Activated CD8-positive, alpha-beta memory T cell treated with anti-CD3 and anti-CD28 coated beads, Interleukin-2, amount 10 ng/mL, durations not matched to agents 7 days and 5 days (primary cell): Measurements from ENCODE around the gene PLCB4. TPM values are rescaled to one million over a fixed set of nuclear protein-coding genes. Genes with fewer than 3 reads are reported as not detected.

Experiments
- ATAC-seq: fragments of 150-1000 bp; cut with Tn5 transposase; one replicate; pipeline ENCODE4 v1.10.0; 2021; ENCODE audit warnings: moderate library complexity
- CTCF ChIA-PET: fragments of 350-600 bp; sonication (Branson Sonifier 250); formaldehyde crosslinking; loops from one replicate; lab custom pipeline; 2021; ENCODE audit warnings: antibody characterized with exemption; lab: Charles Lee
- DNase-seq: peaks from one replicate; pipeline ENCODE4 v3.0.0-alpha.2; 2020
- H3K27ac Mint-ChIP-seq: one replicate; pipeline ENCODE4 v1.8.0; 2021; ENCODE audit warnings: mild to moderate bottlenecking, mixed read lengths
- H3K27me3 Mint-ChIP-seq: one replicate; pipeline ENCODE4 v1.8.0; 2021; ENCODE audit warnings: mixed read lengths
- H3K36me3 Mint-ChIP-seq: one replicate; pipeline ENCODE4 v1.8.0; 2021; ENCODE audit warnings: mild to moderate bottlenecking, mixed read lengths
- H3K4me1 Mint-ChIP-seq: one replicate; pipeline ENCODE4 v1.8.0; 2021; ENCODE audit warnings: mixed read lengths
- H3K4me3 Mint-ChIP-seq: one replicate; pipeline ENCODE4 v1.8.0; 2021; ENCODE audit warnings: mild to moderate bottlenecking, moderate library complexity, mixed read lengths
- H3K9me3 Mint-ChIP-seq: one replicate; pipeline ENCODE4 v1.8.0; 2022; ENCODE audit warnings: low read depth, mixed read lengths
- total RNA-seq, 2 experiments: library from RNA; stranded (reverse); gene quantifications; one replicate each; pipeline ENCODE4 v1.2.3, GENCODE V29; 2021

The PLCB4 gene
- total RNA-seq, 2 experiments from 2014 or later = not detected

GRCh38 chr20:9342651-9343050 is 273.8 kb downstream of the PLCB4 start:
- no peaks in the 10 kb centered on the region for H3K36me3 Mint-ChIP-seq
- CTCF ChIA-PET = no interaction called here
- H3K4me1 Mint-ChIP-seq = no peaks in the 10 kb centered on the region
- no peak overlapping the region for H3K4me3 Mint-ChIP-seq
- DNase-seq = no peak
- H3K27me3 Mint-ChIP-seq = no peaks in the 10 kb centered on the region
- H3K9me3 Mint-ChIP-seq = peaks cover 3% of the 10 kb centered on the region
- no peak overlapping the region for H3K27ac Mint-ChIP-seq
- ATAC-seq = no peak

- ATAC-seq = no peak
- H3K36me3 Mint-ChIP-seq = no peaks in the 10 kb centered on the region
- H3K4me3 Mint-ChIP-seq = no peak overlapping the region
- peaks cover 3% of the 10 kb centered on the region for H3K9me3 Mint-ChIP-seq
- H3K4me1 Mint-ChIP-seq = no peaks in the 10 kb centered on the region
- no peaks in the 10 kb centered on the region for H3K27me3 Mint-ChIP-seq
- CTCF ChIA-PET = no interaction called here
- H3K27ac Mint-ChIP-seq = no peak overlapping the region
- DNase-seq = no peak
Observed at GRCh38 chr20:9344083-9344920, 275.4 kb downstream of the PLCB4 start.

GRCh38 chr20:9348316-9348715 is 279.4 kb downstream of the PLCB4 start:
- CTCF ChIA-PET = no interaction called here

GRCh38 chr20:9348747-9349146 is 279.9 kb downstream of the PLCB4 start:
- H3K4me3 Mint-ChIP-seq = no peak overlapping the region
- DNase-seq = no peak

More at GRCh38 chr20:9348316-9348715, 279.4 kb downstream of the PLCB4 start:
- Mint-ChIP-seq H3K4me3 (no peak overlapping the region), H3K27me3 (no peaks in the 10 kb centered on the region), H3K36me3 (no peaks in the 10 kb centered on the region), H3K4me1 (no peaks in the 10 kb centered on the region), H3K9me3 (peaks cover 3% of the 10 kb centered on the region), H3K27ac (no peak overlapping the region)
- ATAC-seq (no peak), DNase-seq (no peak)

GRCh38 chr20:9349249-9349648 is 280.4 kb downstream of the PLCB4 start:
- Mint-ChIP-seq H3K4me1 (no peaks in the 10 kb centered on the region), H3K27ac (no peak overlapping the region), H3K4me3 (no peak overlapping the region), H3K36me3 (no peaks in the 10 kb centered on the region), H3K9me3 (peaks cover 1% of the 10 kb centered on the region), H3K27me3 (no peaks in the 10 kb centered on the region)
- CTCF ChIA-PET = no interaction called here
- no peak for ATAC-seq
- no peak for DNase-seq

More at GRCh38 chr20:9348747-9349146, 279.9 kb downstream of the PLCB4 start:
- H3K27ac Mint-ChIP-seq = no peak overlapping the region
- H3K27me3 Mint-ChIP-seq = no peaks in the 10 kb centered on the region
- H3K4me1 Mint-ChIP-seq = no peaks in the 10 kb centered on the region
- peaks cover 3% of the 10 kb centered on the region for H3K9me3 Mint-ChIP-seq
- CTCF ChIA-PET = no interaction called here
- H3K36me3 Mint-ChIP-seq = no peaks in the 10 kb centered on the region
- no peak for ATAC-seq

GRCh38 chr20:9352739-9353138 is 283.9 kb downstream of the PLCB4 start:
- ATAC-seq (no peak), DNase-seq (no peak)
- H3K27me3 Mint-ChIP-seq = no peaks in the 10 kb centered on the region
- H3K36me3 Mint-ChIP-seq = no peaks in the 10 kb centered on the region
- no peaks in the 10 kb centered on the region for H3K4me1 Mint-ChIP-seq
- no peaks in the 10 kb centered on the region for H3K9me3 Mint-ChIP-seq
- no peak overlapping the region for H3K27ac Mint-ChIP-seq
- no peak overlapping the region for H3K4me3 Mint-ChIP-seq
- CTCF ChIA-PET = no interaction called here

GRCh38 chr20:9353180-9353915 is 284.5 kb downstream of the PLCB4 start:
- Mint-ChIP-seq H3K36me3 (no peaks in the 10 kb centered on the region), H3K27ac (no peak overlapping the region), H3K27me3 (no peaks in the 10 kb centered on the region), H3K4me1 (no peaks in the 10 kb centered on the region), H3K4me3 (no peak overlapping the region), H3K9me3 (no peaks in the 10 kb centered on the region)
- CTCF ChIA-PET = no interaction called here
- ATAC-seq = no peak
- DNase-seq = no peak

- ATAC-seq (no peak), DNase-seq (no peak)
- H3K27me3 Mint-ChIP-seq = no peaks in the 10 kb centered on the region
- no peak overlapping the region for H3K4me3 Mint-ChIP-seq
- CTCF ChIA-PET = no interaction called here
- no peaks in the 10 kb centered on the region for H3K9me3 Mint-ChIP-seq
- H3K36me3 Mint-ChIP-seq = no peaks in the 10 kb centered on the region
- H3K27ac Mint-ChIP-seq = no peak overlapping the region
- no peaks in the 10 kb centered on the region for H3K4me1 Mint-ChIP-seq
Observed at GRCh38 chr20:9353916-9354276, 285.0 kb downstream of the PLCB4 start.

- Mint-ChIP-seq H3K36me3 (no peaks in the 10 kb centered on the region), H3K27ac (no peak overlapping the region), H3K9me3 (no peaks in the 10 kb centered on the region), H3K27me3 (no peaks in the 10 kb centered on the region), H3K4me1 (no peaks in the 10 kb centered on the region), H3K4me3 (no peak overlapping the region)
- DNase-seq (no peak), ATAC-seq (no peak)
- CTCF ChIA-PET = no interaction called here
Observed at GRCh38 chr20:9354579-9354978, 285.7 kb downstream of the PLCB4 start.

GRCh38 chr20:9358001-9358400 is 289.1 kb downstream of the PLCB4 start:
- H3K27ac Mint-ChIP-seq = no peak overlapping the region
- no peaks in the 10 kb centered on the region for H3K9me3 Mint-ChIP-seq
- H3K36me3 Mint-ChIP-seq = no peaks in the 10 kb centered on the region
- H3K27me3 Mint-ChIP-seq = no peaks in the 10 kb centered on the region
- DNase-seq (no peak), ATAC-seq (no peak)
- H3K4me3 Mint-ChIP-seq = no peak overlapping the region
- no peaks in the 10 kb centered on the region for H3K4me1 Mint-ChIP-seq
- CTCF ChIA-PET = no interaction called here

GRCh38 chr20:9359561-9360308 is 290.8 kb downstream of the PLCB4 start:
- CTCF ChIA-PET = no interaction called here
- no peak overlapping the region for H3K27ac Mint-ChIP-seq
- no peaks in the 10 kb centered on the region for H3K36me3 Mint-ChIP-seq
- no peak for ATAC-seq
- no peak overlapping the region for H3K4me3 Mint-ChIP-seq
- no peak for DNase-seq
- no peaks in the 10 kb centered on the region for H3K4me1 Mint-ChIP-seq
- no peaks in the 10 kb centered on the region for H3K27me3 Mint-ChIP-seq
- no peaks in the 10 kb centered on the region for H3K9me3 Mint-ChIP-seq

GRCh38 chr20:9360431-9360830 is 291.5 kb downstream of the PLCB4 start:
- Mint-ChIP-seq H3K27me3 (no peaks in the 10 kb centered on the region), H3K27ac (no peak overlapping the region), H3K36me3 (no peaks in the 10 kb centered on the region), H3K4me3 (no peak overlapping the region), H3K9me3 (no peaks in the 10 kb centered on the region), H3K4me1 (no peaks in the 10 kb centered on the region)
- DNase-seq (no peak), ATAC-seq (no peak)
- CTCF ChIA-PET = no interaction called here

GRCh38 chr20:9363673-9364072 is 294.8 kb downstream of the PLCB4 start:
- Mint-ChIP-seq H3K4me3 (no peak overlapping the region), H3K27ac (no peak overlapping the region), H3K9me3 (no peaks in the 10 kb centered on the region), H3K4me1 (no peaks in the 10 kb centered on the region), H3K36me3 (no peaks in the 10 kb centered on the region), H3K27me3 (no peaks in the 10 kb centered on the region)
- ATAC-seq = no peak
- no peak for DNase-seq
- CTCF ChIA-PET = no interaction called here
